GM12878 (cell line): ENCODE results near the gene RSKR. TPM values are rescaled to one million over a fixed set of nuclear protein-coding genes. Genes with fewer than 3 reads are reported as not detected.
A peak's percentile ranks its signal among the peaks of the same experiment; 100 is the strongest.

Source experiments
- ASH2L ChIP-seq: fragments of 300-600, 200-600 bp; sonication (generic); IDR thresholded peaks from 2 replicates; pipeline ENCODE4 v1.6.1; 2017; ENCODE audit warnings: low read depth, mild to moderate bottlenecking, borderline replicate concordance
- BHLHE40 ChIP-seq, 2 experiments: fragments of 450-650 bp in 1 of 2; IDR thresholded peaks; 2 replicates each; pipeline ENCODE4 v1.6.1; 2011 to 2017; ENCODE audit warnings: low read depth in 2 of 2, borderline replicate concordance in 1 of 2, improper control_type of control experiment in 1 of 2, low read length in 1 of 2, mild to moderate bottlenecking in 1 of 2
- CBX5 ChIP-seq: sonication (generic); IDR thresholded peaks from 2 replicates; pipeline ENCODE4 v1.6.1; 2016; ENCODE audit warnings: low read depth, moderate library complexity, mild to moderate bottlenecking, inconsistent platforms
- EP300 ChIP-seq, 2 experiments: fragments of 150-350 bp in 1 of 2; IDR thresholded peaks; 2 replicates each; pipeline ENCODE4 v1.6.1; 2011 to 2012; ENCODE audit warnings: low read depth in 2 of 2, low read length in 2 of 2, borderline replicate concordance in 1 of 2, improper control_type of control experiment in 1 of 2, inconsistent platforms in 1 of 2; ENCODE audit not compliant: control insufficient read depth in 1 of 2
- HCFC1 ChIP-seq: fragments of 150-350 bp; IDR thresholded peaks from 2 replicates; pipeline ENCODE4 v1.6.1; 2014; ENCODE audit warnings: low read length
- HDGF ChIP-seq: fragments of 450-650 bp; IDR thresholded peaks from 2 replicates; pipeline ENCODE4 v1.6.1; 2016; ENCODE audit warnings: antibody characterized with exemption
- JUND ChIP-seq: IDR thresholded peaks from 2 replicates; pipeline ENCODE4 v1.6.1; 2012; ENCODE audit warnings: low read depth, mild to moderate bottlenecking, low read length, improper control_type of control experiment, moderate library complexity
- MTA2 ChIP-seq: fragments of 450-650 bp; IDR thresholded peaks from 2 replicates; pipeline ENCODE4 v1.6.1; 2016; ENCODE audit warnings: low read depth, mild to moderate bottlenecking, moderate library complexity
- NR2F1 ChIP-seq: fragments of 450-650 bp; conservative IDR thresholded peaks from 2 replicates; pipeline ENCODE4 v1.6.1; 2017; ENCODE audit warnings: mild to moderate bottlenecking
- RAD21 ChIP-seq: IDR thresholded peaks from 2 replicates; pipeline ENCODE4 v1.6.1; 2011; ENCODE audit warnings: mild to moderate bottlenecking, low read depth, low read length, moderate library complexity; ENCODE audit not compliant: insufficient read depth
- SMARCA5 ChIP-seq: fragments of 450-650 bp; IDR thresholded peaks from 2 replicates; pipeline ENCODE4 v1.6.1; 2017; ENCODE audit warnings: mild to moderate bottlenecking
- SPI1 ChIP-seq: IDR thresholded peaks from 2 replicates; pipeline ENCODE4 v1.6.1; 2011; ENCODE audit warnings: low read depth, mild to moderate bottlenecking, low read length, moderate library complexity, borderline replicate concordance; ENCODE audit not compliant: insufficient read depth
- SREBF1 ChIP-seq: IDR thresholded peaks from 2 replicates; pipeline ENCODE4 v1.6.1; 2012; ENCODE audit warnings: mild to moderate bottlenecking, low read length
- SUPT20H ChIP-seq: IDR thresholded peaks from 2 replicates; pipeline ENCODE4 v1.6.1; 2011; ENCODE audit warnings: low read depth, mild to moderate bottlenecking, low read length, moderate library complexity, borderline replicate concordance; ENCODE audit not compliant: control insufficient read depth
- TCF3 ChIP-seq: IDR thresholded peaks from 2 replicates; pipeline ENCODE4 v1.6.1; 2012; ENCODE audit warnings: low read depth, mild to moderate bottlenecking, low read length, borderline replicate concordance; ENCODE audit not compliant: insufficient read depth
- ZNF274 ChIP-seq: IDR thresholded peaks from one replicate; pipeline ENCODE4 v1.8.0; 2011; ENCODE audit not compliant: insufficient read length, insufficient read depth
- polyA plus RNA-seq, 11 experiments: library from polyadenylated mRNA; depleted of rRNA in 4 of 11; unstranded in 6 of 11; stranded (reverse) in 5 of 11; fragments of >200 nt; fragmentation: Nextera tagmentation in 4 of 11; fragmentation: Illumina TruSeq in 1 of 11; extraction: Ambion mirVana in 4 of 11; extraction: Trizol in 1 of 11; gene quantifications; 1 replicate in 1 of 11; 2 replicates in 10 of 11; pipeline versions ENCODE4 v1.2.1 to v1.2.3, GENCODE V29; 2011 to 2016; ENCODE audit warnings: inconsistent platforms in 2 of 11, missing spikeins in 2 of 11, low read depth in 1 of 11
- total RNA-seq, 4 experiments: library from RNA; depleted of rRNA in 3 of 4; stranded (reverse); fragments of >200 nt in 3 of 4; fragmentation: Illumina TruSeq in 1 of 4; extraction: Trizol in 1 of 4; gene quantifications; 2 replicates each; pipeline versions ENCODE4 v1.2.1 to v1.2.3, GENCODE V29; 2013 to 2021
- TF ChIP-seq, protein P1 (sequence below): fragments of 450-650 bp; formaldehyde crosslinking; IDR thresholded peaks from 2 replicates; pipeline ENCODE4 v1.4.0; 2022; ENCODE audit warnings: mild to moderate bottlenecking, moderate library complexity
- TF ChIP-seq, protein P2 (sequence below): fragments of 450-650 bp; IDR thresholded peaks from 2 replicates; pipeline ENCODE4 v1.6.1; 2017; ENCODE audit warnings: borderline replicate concordance
- TF ChIP-seq, protein P3 (sequence below): IDR thresholded peaks from 2 replicates; pipeline ENCODE4 v1.6.1; 2011; ENCODE audit warnings: low read depth, mild to moderate bottlenecking, low read length, moderate library complexity, borderline replicate concordance; ENCODE audit errors: extremely low read depth
- TF ChIP-seq, protein P4 (sequence below): IDR thresholded peaks from 2 replicates; pipeline ENCODE4 v1.6.1; 2011; ENCODE audit warnings: low read depth, low read length, improper control_type of control experiment, borderline replicate concordance

RSKR gene
- total and polyA plus RNA-seq, 10 of the 15 experiments (the other 5 are each of a cell fraction or from before 2014, with no cell fraction given) = 0.52 to 22.4 (median 8.7) TPM

DNA sequence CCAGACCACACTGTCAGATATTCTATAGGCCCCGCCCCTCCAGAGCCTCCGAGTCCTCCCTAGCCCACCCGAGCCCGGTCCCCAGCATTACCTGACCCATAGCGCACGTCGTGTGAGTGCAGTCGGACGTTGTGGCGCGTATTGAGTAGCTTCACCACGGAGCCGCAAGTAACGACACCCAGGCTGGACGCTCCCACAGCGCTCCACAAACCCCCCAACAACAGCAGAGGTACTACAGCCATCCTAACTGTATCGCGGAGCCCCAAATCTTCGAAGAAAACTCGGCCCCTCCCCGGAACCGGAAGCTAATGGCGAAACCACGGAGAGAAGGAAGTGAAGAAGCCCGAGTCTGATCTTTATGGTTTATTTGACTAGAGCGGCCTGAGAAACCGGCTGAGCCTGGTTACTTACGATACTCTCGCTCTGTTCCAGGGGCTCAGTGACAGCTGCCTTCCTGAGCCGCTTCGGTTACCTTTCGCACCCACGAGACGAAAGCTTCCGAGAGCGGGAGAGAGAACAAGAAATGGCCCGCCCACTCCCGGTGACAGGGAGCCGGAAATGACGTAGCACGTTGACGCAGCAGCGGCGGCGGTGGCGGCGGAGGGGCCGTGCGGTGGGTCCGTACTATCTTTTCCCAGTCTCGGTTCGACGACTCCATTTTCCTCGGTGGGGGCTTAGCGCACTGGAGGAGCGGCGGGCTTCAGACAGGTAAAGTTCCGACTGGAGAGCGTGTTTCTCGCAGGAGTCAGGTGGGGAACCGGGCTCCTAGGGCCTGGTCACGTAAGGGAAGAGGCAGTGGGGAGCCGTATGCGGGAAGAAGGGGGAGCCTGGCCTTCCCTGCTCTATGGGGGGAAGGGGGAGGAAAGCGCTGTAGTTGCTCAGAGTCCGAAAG, 47.9 kb upstream of the RSKR start, which contains the start of the genes SDF2 and SUPT6H (continued):
- no peak for TF ChIP-seq SUPT20H
- 0 out of 2 replicates have a peak, but pooled peaks have one; percentile 11 for TF ChIP-seq TCF3
- TF ChIP-seq NR2F1 = 0 out of 2 replicates have a peak, but pooled peaks have one; percentile 12
- no peak for TF ChIP-seq ZNF274
- TF ChIP-seq, protein P1, sequence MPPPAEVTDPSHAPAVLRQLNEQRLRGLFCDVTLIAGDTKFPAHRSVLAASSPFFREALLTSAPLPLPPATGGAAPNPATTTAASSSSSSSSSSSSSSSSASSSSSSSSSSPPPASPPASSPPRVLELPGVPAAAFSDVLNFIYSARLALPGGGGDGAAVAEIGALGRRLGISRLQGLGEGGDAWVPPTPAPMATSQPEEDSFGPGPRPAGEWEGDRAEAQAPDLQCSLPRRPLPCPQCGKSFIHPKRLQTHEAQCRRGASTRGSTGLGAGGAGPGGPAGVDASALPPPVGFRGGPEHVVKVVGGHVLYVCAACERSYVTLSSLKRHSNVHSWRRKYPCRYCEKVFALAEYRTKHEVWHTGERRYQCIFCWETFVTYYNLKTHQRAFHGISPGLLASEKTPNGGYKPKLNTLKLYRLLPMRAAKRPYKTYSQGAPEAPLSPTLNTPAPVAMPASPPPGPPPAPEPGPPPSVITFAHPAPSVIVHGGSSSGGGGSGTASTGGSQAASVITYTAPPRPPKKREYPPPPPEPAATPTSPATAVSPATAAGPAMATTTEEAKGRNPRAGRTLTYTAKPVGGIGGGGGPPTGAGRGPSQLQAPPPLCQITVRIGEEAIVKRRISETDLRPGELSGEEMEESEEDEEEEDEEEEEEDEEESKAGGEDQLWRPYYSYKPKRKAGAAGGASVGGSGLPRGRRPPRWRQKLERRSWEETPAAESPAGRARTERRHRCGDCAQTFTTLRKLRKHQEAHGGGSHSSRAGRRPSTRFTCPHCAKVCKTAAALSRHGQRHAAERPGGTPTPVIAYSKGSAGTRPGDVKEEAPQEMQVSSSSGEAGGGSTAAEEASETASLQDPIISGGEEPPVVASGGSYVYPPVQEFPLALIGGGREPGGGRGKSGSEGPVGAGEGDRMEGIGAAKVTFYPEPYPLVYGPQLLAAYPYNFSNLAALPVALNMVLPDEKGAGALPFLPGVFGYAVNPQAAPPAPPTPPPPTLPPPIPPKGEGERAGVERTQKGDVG (CRISPR knock-in tag) = no peak
- TF ChIP-seq, protein P2, sequence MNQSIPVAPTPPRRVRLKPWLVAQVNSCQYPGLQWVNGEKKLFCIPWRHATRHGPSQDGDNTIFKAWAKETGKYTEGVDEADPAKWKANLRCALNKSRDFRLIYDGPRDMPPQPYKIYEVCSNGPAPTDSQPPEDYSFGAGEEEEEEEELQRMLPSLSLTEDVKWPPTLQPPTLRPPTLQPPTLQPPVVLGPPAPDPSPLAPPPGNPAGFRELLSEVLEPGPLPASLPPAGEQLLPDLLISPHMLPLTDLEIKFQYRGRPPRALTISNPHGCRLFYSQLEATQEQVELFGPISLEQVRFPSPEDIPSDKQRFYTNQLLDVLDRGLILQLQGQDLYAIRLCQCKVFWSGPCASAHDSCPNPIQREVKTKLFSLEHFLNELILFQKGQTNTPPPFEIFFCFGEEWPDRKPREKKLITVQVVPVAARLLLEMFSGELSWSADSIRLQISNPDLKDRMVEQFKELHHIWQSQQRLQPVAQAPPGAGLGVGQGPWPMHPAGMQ = no peak
- TF ChIP-seq RAD21 = no peak
- TF ChIP-seq, protein P3, sequence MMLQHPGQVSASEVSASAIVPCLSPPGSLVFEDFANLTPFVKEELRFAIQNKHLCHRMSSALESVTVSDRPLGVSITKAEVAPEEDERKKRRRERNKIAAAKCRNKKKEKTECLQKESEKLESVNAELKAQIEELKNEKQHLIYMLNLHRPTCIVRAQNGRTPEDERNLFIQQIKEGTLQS = peak; percentile 5; the same call in 1 of the 2 replicates
- TF ChIP-seq HCFC1 = peak; percentile 45; the same call in 1 of the 2 replicates
- TF ChIP-seq SPI1 = peak; percentile 69; the same call in 1 of the 2 replicates
- peak; percentile 67; the same call in 1 of the 2 replicates for TF ChIP-seq HDGF
- peak in 1 of 2 experiments; percentile 17; a peak in 1 of 4 replicates for TF ChIP-seq EP300 (IDR thresholded peaks at IDR 0.05; ENCODE audit: borderline replicate concordance in 1 of 2, control insufficient read depth in 1 of 2, low read depth in 2 of 2, low read length in 2 of 2)
- peak in 1 of 2 experiments; percentile 49; a peak in 1 of 4 replicates for TF ChIP-seq BHLHE40 (IDR thresholded peaks at IDR 0.05; ENCODE audit: borderline replicate concordance in 1 of 2, low read depth in 2 of 2, low read length in 1 of 2)
- no peak for TF ChIP-seq ASH2L
- no peak for TF ChIP-seq JUND
- TF ChIP-seq CBX5 = no peak
- no peak for TF ChIP-seq SMARCA5
- no peak for TF ChIP-seq SREBF1
- TF ChIP-seq MTA2 = no peak; the same call in 1 of the 2 replicates
- TF ChIP-seq, protein P4, sequence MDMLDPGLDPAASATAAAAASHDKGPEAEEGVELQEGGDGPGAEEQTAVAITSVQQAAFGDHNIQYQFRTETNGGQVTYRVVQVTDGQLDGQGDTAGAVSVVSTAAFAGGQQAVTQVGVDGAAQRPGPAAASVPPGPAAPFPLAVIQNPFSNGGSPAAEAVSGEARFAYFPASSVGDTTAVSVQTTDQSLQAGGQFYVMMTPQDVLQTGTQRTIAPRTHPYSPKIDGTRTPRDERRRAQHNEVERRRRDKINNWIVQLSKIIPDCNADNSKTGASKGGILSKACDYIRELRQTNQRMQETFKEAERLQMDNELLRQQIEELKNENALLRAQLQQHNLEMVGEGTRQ = no peak
